PFSK-1 (cell line): ENCODE measurements around the gene ZNF674.

Source experiments
- FOXP2 ChIP-seq: optimal IDR thresholded peaks from 2 replicates; pipeline ENCODE3; 2011; ENCODE audit warnings: borderline replicate concordance, control low read depth, inconsistent platforms; ENCODE audit not compliant: insufficient read depth; ENCODE audit errors: extremely low read length, extremely low read depth
- POLR2AphosphoS5 ChIP-seq: IDR thresholded peaks from 2 replicates; pipeline ENCODE4 v1.6.1; 2012; ENCODE audit warnings: low read depth, mild to moderate bottlenecking, control low read depth, low read length, moderate library complexity
- REST ChIP-seq, 2 experiments: IDR thresholded peaks; 2 replicates each; pipeline versions ENCODE4 v1.6.1 to v1.8.0; 2011 to 2012; ENCODE audit warnings: low read depth in 2 of 2, low read length in 2 of 2, control low read depth in 1 of 2, inconsistent platforms in 1 of 2, mild to moderate bottlenecking in 1 of 2, moderate library complexity in 1 of 2; ENCODE audit not compliant: insufficient read depth in 1 of 2
- SIN3A ChIP-seq: IDR thresholded peaks from 2 replicates; pipeline ENCODE4 v1.6.1; 2012; ENCODE audit warnings: mild to moderate bottlenecking, low read length, moderate library complexity, borderline replicate concordance; ENCODE audit not compliant: insufficient read depth
- TAF1 ChIP-seq: IDR thresholded peaks from 2 replicates; pipeline ENCODE4 v1.6.1; 2012; ENCODE audit warnings: low read length, control low read depth, borderline replicate concordance; ENCODE audit not compliant: insufficient read depth

Gene ZNF674

GRCh38 chrX:46459603-46460002, 85.6 kb downstream of the ZNF674 start:
- TF ChIP-seq POLR2AphosphoS5 (no peak), REST (IDR thresholded peaks at IDR 0.05; ENCODE audit: insufficient read depth in 1 of 2, low read depth in 2 of 2, low read length in 2 of 2) (no peak), FOXP2 (no peak), SIN3A (no peak)

GRCh38 chrX:46456125-46456922, 88.9 kb downstream of the ZNF674 start:
- no peak for TF ChIP-seq SIN3A
- TF ChIP-seq FOXP2, result no peak
- no peak for TF ChIP-seq TAF1
- TF ChIP-seq REST (IDR thresholded peaks at IDR 0.05; ENCODE audit: insufficient read depth in 1 of 2, low read depth in 2 of 2, low read length in 2 of 2), result no peak
- no peak for TF ChIP-seq POLR2AphosphoS5
